Measurements from ENCODE around the gene SMIM22. TPM values are rescaled to one million over a fixed set of nuclear protein-coding genes. Genes with fewer than 3 reads are reported as not detected.

Gene SMIM22
- polyA plus RNA-seq, 3 donors = 6.0 to 12.8 (median 10.9) TPM

GRCh38 chr16:4813251-4814003 is 18.3 kb downstream of the SMIM22 start:
- no peak for DNase-seq

- DNase-seq = no peak
Measured at GRCh38 chr16:4814046-4814445, 18.9 kb downstream of the SMIM22 start.

- no peak for DNase-seq
Measured at GRCh38 chr16:4814542-4815173, 19.5 kb downstream of the SMIM22 start.

- no peak for DNase-seq
Measured at GRCh38 chr16:4820652-4821051, 25.5 kb downstream of the SMIM22 start.

GRCh38 chr16:4825196-4825595 is 30.0 kb downstream of the SMIM22 start:
- DNase-seq = no peak

- DNase-seq = no peak
Measured at GRCh38 chr16:4826526-4826925, 31.4 kb downstream of the SMIM22 start.

GRCh38 chr16:4826980-4827379 is 31.8 kb downstream of the SMIM22 start:
- DNase-seq = no peak

- DNase-seq = no peak
Measured at GRCh38 chr16:4828567-4829321, 33.6 kb downstream of the SMIM22 start.

- DNase-seq = no peak
Measured at GRCh38 chr16:4830408-4830807, 35.2 kb downstream of the SMIM22 start.

- DNase-seq = no peak
Measured at GRCh38 chr16:4831616-4832015, 36.4 kb downstream of the SMIM22 start.

- DNase-seq = no peak
Measured at GRCh38 chr16:4832698-4833343, 37.7 kb downstream of the SMIM22 start.

- DNase-seq = no peak
Measured at GRCh38 chr16:4833584-4833983, 38.4 kb downstream of the SMIM22 start.

GRCh38 chr16:4836727-4837126 is 41.6 kb downstream of the SMIM22 start:
- DNase-seq = no peak

GRCh38 chr16:4837733-4838501 is 42.7 kb downstream of the SMIM22 start:
- no peak for DNase-seq

GRCh38 chr16:4839942-4840341 is 44.8 kb downstream of the SMIM22 start:
- no peak for DNase-seq

GRCh38 chr16:4840984-4841383 is 45.8 kb downstream of the SMIM22 start:
- no peak for DNase-seq

Other genes with a start within 250 kb of the SMIM22 start
- gene C16orf96, start 239.0 kb upstream of the SMIM22 start, polyA plus RNA-seq (ENCODE audit: insufficient read length in 3 of 3) = under 1 TPM; 0.28 to 0.40 (median 0.38) TPM
- gene UBALD1, start 180.5 kb upstream of the SMIM22 start, polyA plus RNA-seq (ENCODE audit: insufficient read length in 3 of 3) = 10 to 100 TPM; 23.4 to 28.5 (median 23.9) TPM
- 10 to 100 TPM; 52.3 to 70.1 (median 63.2) TPM for gene MGRN1, start 170.5 kb upstream of the SMIM22 start, polyA plus RNA-seq (ENCODE audit: insufficient read length in 3 of 3)
- 10 to 100 TPM; 46.2 to 55.8 (median 55.0) TPM for gene NUDT16L1, start 101.8 kb upstream of the SMIM22 start, polyA plus RNA-seq (ENCODE audit: insufficient read length in 3 of 3)
- 10 to 100 TPM; 24.1 to 37.1 (median 35.4) TPM for gene ANKS3, start 61.1 kb upstream of the SMIM22 start, polyA plus RNA-seq (ENCODE audit: insufficient read length in 3 of 3)
- gene DNAAF8, start 60.8 kb upstream of the SMIM22 start, polyA plus RNA-seq (ENCODE audit: insufficient read length in 3 of 3) = 1 to 10 TPM; 2.4 to 3.0 (median 2.6) TPM
- 10 to 100 TPM; 17.2 to 24.1 (median 18.2) TPM for gene ZNF500, start 28.2 kb upstream of the SMIM22 start, polyA plus RNA-seq (ENCODE audit: insufficient read length in 3 of 3)
- gene SEPTIN12, start 7.0 kb upstream of the SMIM22 start, polyA plus RNA-seq (ENCODE audit: insufficient read length in 3 of 3) = 10 to 100 TPM in 1 of 3 donors, not detected in 2; 12.0 TPM
- 10 to 100 TPM; 22.7 to 45.1 (median 32.9) TPM for gene ROGDI, start 7.3 kb downstream of the SMIM22 start, polyA plus RNA-seq (ENCODE audit: insufficient read length in 3 of 3)
- gene GLYR1, start 51.9 kb downstream of the SMIM22 start, polyA plus RNA-seq (ENCODE audit: insufficient read length in 3 of 3) = 100 to 1,000 TPM in 2 of 3 donors, 10 to 100 TPM in 1; 89.9 to 161 (median 123) TPM
- gene UBN1, start 52.1 kb downstream of the SMIM22 start, polyA plus RNA-seq (ENCODE audit: insufficient read length in 3 of 3) = 10 to 100 TPM; 33.9 to 41.4 (median 41.0) TPM
- 10 to 100 TPM; 31.5 to 44.2 (median 33.5) TPM for gene PPL, start 141.8 kb downstream of the SMIM22 start, polyA plus RNA-seq (ENCODE audit: insufficient read length in 3 of 3)
- under 1 TPM; 0.16 to 0.54 (median 0.16) TPM for gene SEC14L5, start 163.0 kb downstream of the SMIM22 start, polyA plus RNA-seq (ENCODE audit: insufficient read length in 3 of 3)
- gene NAGPA, start 238.6 kb downstream of the SMIM22 start, polyA plus RNA-seq (ENCODE audit: insufficient read length in 3 of 3) = 10 to 100 TPM; 11.5 to 14.7 (median 13.4) TPM